Measurements from ENCODE around the gene TSPAN13.

The TSPAN13 gene

GRCh38 chr7:16710651-16711050 lies 42.9 kb upstream of the TSPAN13 start:
- no peak overlapping the region for H2AFZ ChIP-seq (ENCODE audit: low read length)

GRCh38 chr7:16711730-16712129 lies 41.8 kb upstream of the TSPAN13 start:
- Histone ChIP-seq H2AFZ (ENCODE audit: low read length) (no peak overlapping the region), H3K4me2 (ENCODE audit: low read depth, low read length) (no peak overlapping the region), H3K79me2 (ENCODE audit: low read length) (no peaks in the 10 kb centered on the region), H3K36me3 (replicated peaks; ENCODE audit: insufficient read depth, low read length) (no peaks in the 10 kb centered on the region; the same call in 1 of the 2 replicates), H3K27ac (ENCODE audit: low read length) (no peak overlapping the region), H3K4me1 (ENCODE audit: low read length) (no peaks in the 10 kb centered on the region), H3K27me3 (replicated peaks; ENCODE audit: insufficient read depth, low read length) (no peaks in the 10 kb centered on the region), H3K9me3 (replicated peaks; ENCODE audit: insufficient read depth, low read length) (no peaks in the 10 kb centered on the region), H3K9ac (ENCODE audit: low read length) (no peak overlapping the region), H3K4me3 (ENCODE audit: low read length) (no peak overlapping the region), H4K20me1 (ENCODE audit: insufficient read depth, low read length) (no peaks in the 10 kb centered on the region), H3F3A (ENCODE audit: insufficient read depth, low read length) (no peaks in the 10 kb centered on the region), H3K9me2 (replicated peaks; ENCODE audit: insufficient read depth, low read length) (no peaks in the 10 kb centered on the region)
- TF ChIP-seq EZH2 (optimal IDR thresholded peaks at IDR 0.05; ENCODE audit: low read depth, low read length) (no peak), EZH2phosphoT487 (IDR thresholded peaks at IDR 0.05; ENCODE audit: low read length) (no peak), CTCF (IDR thresholded peaks at IDR 0.05; ENCODE audit: low read length) (no peak)
- DNase-seq: no peak

More at GRCh38 chr7:16710651-16711050, 42.9 kb upstream of the TSPAN13 start:
- no peaks in the 10 kb centered on the region for H3K4me1 ChIP-seq (ENCODE audit: low read length)
- no peak overlapping the region for H3K4me3 ChIP-seq (ENCODE audit: low read length)
- H3K27ac ChIP-seq (ENCODE audit: low read length): no peak overlapping the region
- H3K9me2 ChIP-seq (replicated peaks; ENCODE audit: insufficient read depth, low read length): no peaks in the 10 kb centered on the region
- no peaks in the 10 kb centered on the region for H3F3A ChIP-seq (ENCODE audit: insufficient read depth, low read length)
- no peaks in the 10 kb centered on the region for H3K79me2 ChIP-seq (ENCODE audit: low read length)
- DNase-seq: no peak
- H4K20me1 ChIP-seq (ENCODE audit: insufficient read depth, low read length): no peaks in the 10 kb centered on the region
- H3K4me2 ChIP-seq (ENCODE audit: low read depth, low read length): no peak overlapping the region
- no peaks in the 10 kb centered on the region; the same call in 1 of the 2 replicates for H3K36me3 ChIP-seq (replicated peaks; ENCODE audit: insufficient read depth, low read length)
- no peak overlapping the region for H3K9ac ChIP-seq (ENCODE audit: low read length)
- H3K27me3 ChIP-seq (replicated peaks; ENCODE audit: insufficient read depth, low read length): no peaks in the 10 kb centered on the region
- no peak for TF ChIP-seq EZH2phosphoT487 (IDR thresholded peaks at IDR 0.05; ENCODE audit: low read length)
- TF ChIP-seq EZH2 (optimal IDR thresholded peaks at IDR 0.05; ENCODE audit: low read depth, low read length): no peak
- no peak for TF ChIP-seq CTCF (IDR thresholded peaks at IDR 0.05; ENCODE audit: low read length)
- no peaks in the 10 kb centered on the region for H3K9me3 ChIP-seq (replicated peaks; ENCODE audit: insufficient read depth, low read length)

GRCh38 chr7:16712916-16713315 lies 40.6 kb upstream of the TSPAN13 start:
- H3K36me3 ChIP-seq (replicated peaks; ENCODE audit: insufficient read depth, low read length): no peaks in the 10 kb centered on the region; the same call in 1 of the 2 replicates
- no peaks in the 10 kb centered on the region for H3K4me1 ChIP-seq (ENCODE audit: low read length)
- no peak overlapping the region for H3K27ac ChIP-seq (ENCODE audit: low read length)
- TF ChIP-seq CTCF (IDR thresholded peaks at IDR 0.05; ENCODE audit: low read length) (no peak), EZH2phosphoT487 (IDR thresholded peaks at IDR 0.05; ENCODE audit: low read length) (no peak), EZH2 (optimal IDR thresholded peaks at IDR 0.05; ENCODE audit: low read depth, low read length) (no peak)
- H3F3A ChIP-seq (ENCODE audit: insufficient read depth, low read length): no peaks in the 10 kb centered on the region
- no peaks in the 10 kb centered on the region for H3K79me2 ChIP-seq (ENCODE audit: low read length)
- H3K27me3 ChIP-seq (replicated peaks; ENCODE audit: insufficient read depth, low read length): no peaks in the 10 kb centered on the region
- H2AFZ ChIP-seq (ENCODE audit: low read length): no peak overlapping the region
- no peaks in the 10 kb centered on the region for H3K9me2 ChIP-seq (replicated peaks; ENCODE audit: insufficient read depth, low read length)
- no peak overlapping the region for H3K4me2 ChIP-seq (ENCODE audit: low read depth, low read length)
- no peak overlapping the region for H3K9ac ChIP-seq (ENCODE audit: low read length)
- no peaks in the 10 kb centered on the region for H3K9me3 ChIP-seq (replicated peaks; ENCODE audit: insufficient read depth, low read length)
- H3K4me3 ChIP-seq (ENCODE audit: low read length): no peak overlapping the region
- no peak for DNase-seq
- no peaks in the 10 kb centered on the region for H4K20me1 ChIP-seq (ENCODE audit: insufficient read depth, low read length)

Measured in MM.1S (cell line).